ENCODE data around the gene CREG1. TPM values are rescaled to one million over a fixed set of nuclear protein-coding genes. Genes with fewer than 3 reads are reported as not detected.
"Not testable (repeated sequence)": the region's sequence is repeated elsewhere in the genome, so short reads cannot be mapped to it uniquely, and the experiment has no call there.

Gene CREG1
- total RNA-seq, 1 donor from 2014 or later, result 45.4 TPM

DNA sequence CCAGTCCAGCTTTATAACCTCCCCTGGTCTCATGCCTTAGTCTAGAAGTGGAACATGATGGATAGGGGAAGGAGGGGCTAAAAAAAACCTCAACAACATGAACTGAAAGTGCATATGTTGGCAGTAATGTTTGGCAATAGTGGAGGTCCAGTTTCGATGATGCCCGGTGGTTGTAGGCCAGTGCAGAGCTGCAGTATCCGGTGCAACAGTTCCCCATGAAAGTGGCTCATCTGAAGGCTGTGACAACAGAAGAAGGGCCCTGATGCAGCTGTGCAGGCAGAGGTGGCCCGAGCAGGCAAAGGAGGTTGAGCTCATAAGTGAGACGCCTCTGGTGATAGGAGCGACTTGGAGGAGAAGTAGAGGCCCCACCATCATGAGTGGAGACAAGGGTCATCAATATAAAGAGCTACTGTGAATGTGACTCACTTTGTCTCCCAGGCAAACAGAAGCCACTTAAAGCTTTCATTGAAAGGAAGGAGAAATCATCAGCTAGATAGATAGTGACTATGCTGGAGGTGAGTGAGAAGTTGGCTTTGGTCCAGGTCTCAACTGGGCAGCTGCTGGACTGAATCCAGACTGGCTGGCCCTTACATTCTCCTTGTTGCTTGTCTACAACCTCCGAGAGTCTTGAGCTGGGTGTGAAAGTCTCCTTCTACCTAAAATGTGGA lies 10.2 kb upstream of the CREG1 start:
- DNase-seq, result no peak

DNA sequence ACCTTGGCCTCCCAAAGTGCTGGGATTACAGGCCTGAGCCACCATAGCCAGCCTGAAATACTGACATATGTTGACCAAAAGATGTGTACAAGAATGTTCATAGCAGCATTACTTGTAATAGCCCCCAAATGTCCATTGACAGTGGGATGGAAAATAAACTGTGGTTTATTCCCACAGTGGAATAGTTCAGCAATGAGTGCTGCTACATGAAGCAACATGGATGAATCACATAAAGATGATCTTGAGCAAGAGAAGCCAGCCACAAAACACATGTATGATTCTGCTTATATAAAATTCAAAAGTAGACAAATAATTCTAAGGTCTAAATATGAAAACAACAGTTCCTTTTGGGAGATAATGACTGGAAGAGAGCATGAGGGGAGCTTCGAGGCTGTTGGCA lies 9.1 kb upstream of the CREG1 start:
- DNase-seq, result no peak

GRCh38 chr1:167561753-167562152 lies 8.2 kb upstream of the CREG1 start:
- DNase-seq, result no peak

DNA sequence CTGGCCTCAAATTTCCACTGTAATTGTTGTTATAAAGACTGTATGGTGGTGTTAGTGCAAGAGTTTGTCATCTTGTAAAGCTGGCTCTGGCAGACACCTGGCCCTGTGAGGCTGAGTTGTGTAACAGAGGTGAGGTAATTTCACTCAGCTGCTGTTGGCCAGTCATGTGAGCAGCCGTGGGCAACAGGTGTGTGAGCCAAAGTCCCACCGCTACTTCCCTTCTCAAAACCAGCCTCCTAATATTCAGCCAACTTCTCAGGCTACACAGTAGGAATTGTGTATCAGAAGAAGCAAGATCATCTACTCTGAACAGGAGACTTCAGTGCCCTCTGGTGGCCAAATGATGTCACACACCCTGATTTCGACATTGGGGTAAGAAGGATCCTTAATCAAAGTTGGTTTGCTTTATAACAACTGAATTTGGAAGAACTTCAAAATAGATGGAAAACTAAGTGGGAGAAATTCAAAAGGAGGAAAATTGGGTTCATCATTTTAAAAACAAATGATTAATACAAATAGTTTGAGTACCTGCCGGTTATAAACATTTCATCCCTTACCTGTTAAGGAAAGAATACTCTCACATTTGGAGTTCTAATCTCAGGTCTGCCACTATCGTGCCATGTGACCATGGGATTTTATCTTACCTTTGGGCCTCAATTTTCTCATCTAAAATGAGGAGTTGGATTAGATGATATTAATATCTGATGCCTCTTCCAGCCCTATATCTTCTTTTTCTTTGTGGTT lies 2.6 kb upstream of the CREG1 start:
- peak; percentile 32 for DNase-seq

DNA sequence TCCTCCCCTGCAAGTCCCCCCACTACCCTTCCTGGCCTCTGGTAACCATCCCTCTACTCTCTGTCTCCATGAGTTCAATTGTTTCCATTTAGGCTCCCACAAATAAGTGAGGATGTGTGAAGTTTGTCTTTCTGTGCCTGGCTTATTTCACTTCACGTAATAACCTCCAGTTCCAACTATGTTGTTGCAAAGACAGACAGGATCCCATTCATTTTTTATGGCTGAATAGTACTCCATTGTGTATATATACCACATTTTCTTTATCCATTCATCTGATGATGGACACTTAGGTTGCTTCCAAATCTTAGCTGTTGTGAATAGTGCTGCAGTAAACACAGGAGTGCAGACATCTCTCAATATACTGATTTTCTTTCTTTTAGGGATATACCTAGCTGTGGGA lies 1.5 kb upstream of the CREG1 start:
- DNase-seq, result not testable (repeated sequence)

GRCh38 chr1:167554028-167554779 lies 642 bp upstream of the CREG1 start:
- no peak for DNase-seq

DNA sequence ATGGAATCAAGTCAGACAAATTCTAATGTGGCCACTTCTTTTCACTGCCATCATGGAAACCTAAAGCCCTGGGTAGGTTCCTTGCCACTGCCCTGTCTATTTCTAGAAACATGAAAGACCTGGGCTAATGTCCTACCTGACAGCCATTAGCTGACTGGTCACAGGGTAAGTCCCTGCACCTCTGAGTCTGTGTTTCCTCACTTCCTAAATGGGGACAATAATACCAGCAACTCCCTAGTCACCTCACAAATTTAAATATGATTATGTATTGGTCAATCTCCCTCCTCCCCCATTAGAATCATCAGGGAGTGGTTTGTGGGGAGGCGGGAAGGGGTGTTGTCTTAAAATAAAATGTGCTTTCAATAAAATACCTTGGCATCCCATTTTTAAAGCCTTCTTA lies 2.2 kb downstream of the CREG1 start:
- no peak for DNase-seq

GRCh38 chr1:167548059-167548932 lies 5.3 kb downstream of the CREG1 start:
- DNase-seq, result no peak

DNA sequence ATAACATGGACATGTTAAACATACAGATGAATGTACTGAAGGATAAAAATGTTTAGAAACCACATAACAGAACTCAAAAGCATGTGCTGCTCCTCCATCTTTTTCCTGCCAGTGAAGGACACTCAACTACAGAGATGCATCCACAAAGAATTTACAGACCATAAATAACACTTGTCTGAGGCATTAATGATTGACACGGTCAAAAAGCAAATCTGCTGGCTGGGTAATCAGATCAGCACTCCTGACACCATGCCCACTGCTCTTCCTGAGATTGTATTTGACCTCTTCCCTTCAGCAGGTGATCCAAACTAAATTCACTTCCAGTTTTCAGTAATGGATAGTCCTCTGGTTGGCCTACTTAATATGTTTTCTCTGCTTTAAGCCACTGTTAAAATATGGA lies 6.6 kb downstream of the CREG1 start:
- DNase-seq, result no peak

DNA sequence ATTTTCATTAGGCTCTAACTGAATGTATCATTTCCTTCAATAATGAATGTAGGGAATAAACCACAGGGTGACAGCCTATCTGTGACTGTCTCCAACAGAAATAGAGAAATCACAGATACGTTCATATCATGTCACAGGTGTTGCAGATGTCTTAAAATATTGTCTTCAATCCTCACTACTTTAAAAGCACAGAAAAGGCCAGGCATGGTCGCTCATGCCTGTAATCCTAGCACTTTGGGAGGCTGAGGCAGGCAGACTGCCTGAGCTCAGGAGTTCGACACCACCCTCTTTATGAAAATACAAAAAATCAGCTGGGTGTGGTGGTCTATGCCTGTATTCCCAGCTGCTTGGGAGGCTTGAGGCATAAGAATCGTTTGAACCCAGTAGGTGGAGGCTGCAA lies 8.2 kb downstream of the CREG1 start:
- no peak for DNase-seq

- no peak for DNase-seq
These were observed 9.0 kb downstream of the CREG1 start for GRCh38 chr1:167544447-167545093.

GRCh38 chr1:167543199-167543990 lies 10.2 kb downstream of the CREG1 start:
- DNase-seq, result no peak

DNA sequence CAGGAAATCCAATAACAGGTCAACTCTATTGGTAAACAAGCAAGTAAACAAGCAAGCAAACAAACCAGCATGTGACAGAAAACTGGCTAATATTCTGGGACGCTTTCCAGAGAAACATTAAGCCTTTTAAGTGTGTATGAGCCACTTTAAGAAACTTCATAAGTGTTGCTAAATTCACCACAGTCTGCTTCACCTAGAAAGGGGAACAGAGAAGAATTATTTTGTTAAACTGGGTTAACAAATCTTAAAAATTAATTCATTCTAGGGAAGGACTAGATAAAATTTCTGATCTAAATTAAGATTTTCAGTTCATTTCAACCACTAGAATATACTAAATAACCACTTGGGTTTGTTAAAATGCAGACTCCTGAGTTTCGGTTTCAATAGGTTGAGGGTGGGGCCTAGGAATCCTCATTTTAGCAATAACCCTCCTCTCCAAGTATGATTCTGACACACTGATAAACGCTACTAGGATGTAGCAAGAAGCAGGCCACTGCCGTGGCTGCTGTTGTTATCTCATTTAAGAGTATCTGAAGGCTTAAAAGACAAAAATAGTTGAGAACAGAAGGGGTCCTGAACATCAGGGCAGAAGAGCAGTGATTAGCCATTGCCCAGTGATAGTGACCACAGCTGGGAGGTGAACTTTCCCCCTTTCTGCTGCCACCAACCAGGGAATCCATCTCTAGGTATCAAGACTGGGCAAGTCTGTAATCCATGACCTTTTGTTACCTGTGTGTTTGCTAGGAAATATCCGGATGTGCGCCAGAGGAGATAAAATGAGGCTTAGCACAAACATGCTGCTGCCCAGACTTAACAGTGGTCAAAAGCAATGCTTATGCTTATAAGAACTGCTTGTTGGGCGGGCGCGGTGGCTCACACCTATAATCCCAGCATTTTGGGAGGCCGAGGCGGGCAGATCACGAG lies 11.2 kb downstream of the CREG1 start:
- no peak for DNase-seq

DNA sequence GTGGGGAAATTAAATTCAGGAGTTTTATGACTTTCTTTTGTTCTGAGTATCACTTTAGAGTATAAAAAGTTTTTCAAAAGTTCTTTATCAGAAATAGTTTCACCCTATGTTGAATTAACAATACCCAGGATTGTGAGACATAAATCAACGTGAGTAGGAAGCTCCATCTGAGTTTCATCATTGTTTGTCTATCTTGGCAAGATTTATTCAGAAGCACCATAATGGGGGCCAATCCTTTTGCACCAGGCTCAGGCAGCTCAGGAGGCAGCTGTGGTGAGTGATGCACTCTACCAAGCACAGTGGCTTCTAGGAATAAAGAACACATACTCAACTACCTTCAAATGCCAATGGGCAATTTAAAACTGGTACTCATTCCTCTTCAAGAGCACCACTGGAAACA lies 12.0 kb downstream of the CREG1 start:
- no peak for DNase-seq

DNA sequence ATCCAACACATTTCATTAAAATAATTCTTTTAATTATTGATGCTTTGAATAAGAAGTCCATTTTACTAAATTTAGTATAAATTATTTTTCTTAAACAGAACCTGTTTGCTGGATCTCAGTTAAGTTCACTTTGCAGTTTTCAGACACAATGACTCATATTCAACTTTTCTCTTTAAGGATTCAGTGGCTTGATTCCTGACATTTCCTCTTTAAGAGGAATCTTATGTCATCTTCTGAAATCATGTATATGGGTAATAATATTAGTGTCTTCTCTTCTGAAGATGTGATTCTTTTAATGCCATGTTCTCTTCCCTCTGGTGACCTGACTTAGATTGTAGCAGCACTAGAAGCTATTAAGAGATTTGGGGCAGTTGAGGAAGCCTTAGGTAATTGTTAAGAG lies 12.6 kb downstream of the CREG1 start:
- DNase-seq, result no peak

DNA sequence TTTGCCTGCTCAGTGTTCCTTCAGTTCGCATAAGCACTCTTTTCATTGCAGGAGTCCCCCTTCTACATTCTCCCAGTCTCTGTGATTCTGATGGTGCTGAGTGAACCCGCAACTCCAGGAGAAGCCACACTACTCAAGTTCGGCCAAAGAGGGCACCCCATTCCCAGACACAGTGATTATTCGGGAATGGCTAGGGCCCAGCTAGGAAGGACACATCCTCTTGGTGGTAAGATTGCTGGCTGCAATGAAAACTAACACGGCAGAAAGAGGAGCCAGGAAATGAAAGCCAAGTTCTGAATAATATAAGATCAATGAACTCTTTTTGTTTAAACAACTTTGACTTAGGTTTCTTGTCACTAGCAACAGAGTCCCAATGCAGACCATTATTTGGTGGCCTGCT lies 14.9 kb downstream of the CREG1 start:
- DNase-seq, result no peak

- DNase-seq, result peak; percentile 26
These were observed 19.7 kb downstream of the CREG1 start for GRCh38 chr1:167533851-167534300.

DNA sequence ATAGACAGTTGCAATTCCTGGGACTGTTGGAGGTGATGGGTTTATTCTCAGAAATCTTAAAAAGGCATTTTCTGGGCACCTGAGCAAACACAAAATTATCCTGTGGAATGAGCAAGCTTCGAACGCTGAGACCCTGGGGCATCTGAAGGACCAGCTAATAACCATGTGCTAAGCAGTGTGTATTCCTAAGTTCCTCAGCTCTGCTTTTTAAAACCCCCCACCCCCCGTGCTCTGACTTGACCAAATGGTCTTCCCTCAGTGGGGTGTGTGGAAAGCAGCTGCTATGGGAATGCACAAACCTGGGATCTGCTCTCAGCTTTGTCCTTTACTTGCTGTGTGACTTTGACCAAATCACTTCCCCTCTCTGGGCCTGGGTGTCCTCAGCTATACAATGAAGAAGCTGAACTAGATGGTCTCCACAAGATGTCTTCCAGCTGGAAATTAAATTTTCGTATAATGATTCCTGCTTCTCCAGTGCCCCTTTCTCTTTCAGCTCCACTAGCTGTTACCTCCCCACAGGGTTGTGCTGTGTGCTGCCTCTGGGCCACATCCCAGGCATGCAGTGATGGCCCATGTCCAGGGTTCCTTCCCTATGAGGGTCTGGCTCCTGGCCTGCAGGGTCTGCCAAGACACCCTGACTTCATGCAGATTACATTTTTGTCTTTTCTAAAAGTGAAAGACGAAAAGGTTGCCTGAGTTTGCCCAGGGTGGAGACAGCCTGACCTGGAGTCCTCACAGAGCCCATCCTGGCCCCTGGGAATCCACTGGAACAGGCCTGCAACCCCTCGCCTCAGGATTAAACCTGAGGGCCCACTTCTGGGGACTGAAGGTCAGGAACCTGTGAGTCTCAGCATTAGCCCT lies 20.4 kb downstream of the CREG1 start:
- no peak for DNase-seq

GRCh38 chr1:167532375-167532774 lies 21.2 kb downstream of the CREG1 start:
- DNase-seq, result no peak
